ENCODE data around the gene TXLNG.

The TXLNG gene

DNA sequence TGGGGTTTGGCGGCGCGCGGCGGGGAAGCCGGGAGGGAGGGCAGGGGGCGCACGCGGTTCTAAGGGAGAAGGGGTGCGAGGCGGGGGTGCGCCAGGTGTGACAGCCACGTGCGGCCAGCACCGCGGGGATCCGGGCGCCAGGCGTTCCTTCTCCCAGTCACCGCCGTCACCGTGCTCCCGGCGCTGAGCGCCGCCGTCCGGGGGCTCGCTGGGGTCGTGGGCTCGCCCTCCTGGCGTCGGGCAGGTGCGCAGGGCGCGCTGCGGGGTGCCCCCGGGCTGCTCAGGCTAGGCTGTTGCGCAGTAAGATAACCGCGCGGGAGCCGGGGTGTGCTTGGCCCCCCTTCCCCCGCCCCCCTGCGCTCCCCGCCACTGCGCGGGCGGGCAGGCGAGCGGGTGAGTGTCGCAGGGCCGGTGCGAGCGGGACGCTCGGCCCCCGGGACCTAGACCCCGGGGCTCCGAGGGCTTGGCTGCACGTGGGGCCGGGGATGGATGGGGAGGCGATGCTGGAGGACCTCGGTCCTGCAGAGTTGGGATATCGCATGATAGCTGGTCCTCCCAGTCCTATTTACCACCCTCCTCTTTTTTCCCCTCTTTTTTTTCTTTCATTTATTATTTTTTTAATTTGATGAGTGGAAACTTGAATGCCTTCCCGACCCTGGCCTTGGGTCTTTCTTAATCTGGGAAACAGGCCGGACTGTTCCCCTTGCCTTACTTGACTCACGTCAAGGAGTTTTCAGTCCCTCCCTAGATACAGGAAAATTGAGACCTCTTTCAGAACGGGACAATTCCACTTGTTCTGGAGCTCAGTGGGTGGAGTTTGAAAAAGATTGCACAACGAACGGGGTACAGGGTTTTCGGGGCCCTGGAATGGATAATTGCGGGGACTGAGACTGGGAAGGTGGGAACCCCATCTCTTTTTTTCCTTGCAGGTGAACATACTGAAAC lies 797 bp downstream of the TXLNG start:
- DNase-seq, result no peak

- DNase-seq, result no peak
Observed at GRCh38 chrX:16788477-16788876, 2.2 kb downstream of the TXLNG start.

DNA sequence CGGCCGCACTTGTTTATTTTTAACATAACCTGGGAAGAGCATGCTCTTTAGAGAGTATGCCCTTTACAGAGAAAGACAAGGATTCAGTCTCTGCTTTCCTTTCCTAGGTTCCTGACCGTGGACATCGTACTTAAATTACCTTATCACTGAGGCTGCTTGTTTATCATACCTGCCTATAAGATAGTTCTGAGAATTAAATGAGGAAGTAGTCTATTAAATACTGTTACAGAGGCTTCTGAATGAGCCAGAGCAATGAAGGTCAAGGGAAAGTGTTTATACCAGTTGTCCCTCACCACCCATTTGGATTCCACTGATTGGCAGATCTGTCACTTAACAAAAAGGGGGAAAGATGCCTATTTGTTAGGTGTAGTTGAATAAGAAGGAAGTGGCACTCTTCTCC lies 10.0 kb downstream of the TXLNG start:
- no peak for DNase-seq

DNA sequence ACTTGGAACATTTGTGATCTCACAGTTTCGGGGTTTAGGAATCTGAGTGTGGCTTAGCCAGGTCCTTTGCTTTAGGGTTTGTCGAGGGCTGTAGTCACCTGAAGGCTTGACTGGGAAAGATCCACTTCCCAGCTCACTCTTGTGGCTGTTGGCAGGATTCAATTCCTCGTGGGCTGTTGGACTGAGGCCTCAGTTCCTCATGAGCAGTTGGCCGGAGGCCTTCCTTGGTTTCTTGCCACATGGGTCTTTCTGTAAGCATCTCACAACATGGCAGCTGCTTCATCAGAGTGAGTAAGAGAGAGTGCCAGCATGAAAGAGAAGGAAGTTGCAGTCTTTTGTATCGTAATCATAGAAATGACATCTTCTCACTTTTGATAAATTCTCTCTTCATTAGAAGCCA lies 11.1 kb downstream of the TXLNG start:
- DNase-seq, result no peak

GRCh38 chrX:16797841-16798240 lies 11.6 kb downstream of the TXLNG start:
- DNase-seq, result no peak

DNA sequence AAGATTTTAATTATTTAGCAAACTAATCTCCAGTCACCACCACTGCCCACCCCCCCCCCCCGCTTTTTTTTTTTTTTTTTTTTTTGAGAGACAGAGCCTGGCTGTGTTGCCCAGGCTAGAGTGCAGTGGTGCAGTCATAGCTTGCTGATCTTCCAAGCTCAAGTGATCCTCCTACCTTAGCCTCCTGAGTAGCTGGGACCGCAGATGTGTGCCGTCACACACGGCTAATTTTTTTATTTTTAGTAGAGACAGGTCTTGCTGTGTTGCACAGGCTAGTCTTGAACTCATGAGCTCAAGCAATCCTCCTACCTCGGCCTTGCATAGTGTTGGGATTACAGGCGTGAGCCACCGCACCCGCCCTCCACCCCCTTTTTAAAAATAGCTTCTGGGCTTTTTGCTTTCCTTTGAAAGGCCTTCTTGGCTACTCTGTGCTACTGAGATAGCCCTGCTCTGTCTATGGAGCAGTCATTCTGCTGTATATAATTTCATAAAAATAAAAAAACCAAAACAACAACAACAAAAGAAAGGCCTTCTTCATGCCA lies 18.7 kb downstream of the TXLNG start:
- DNase-seq, result no peak

DNA sequence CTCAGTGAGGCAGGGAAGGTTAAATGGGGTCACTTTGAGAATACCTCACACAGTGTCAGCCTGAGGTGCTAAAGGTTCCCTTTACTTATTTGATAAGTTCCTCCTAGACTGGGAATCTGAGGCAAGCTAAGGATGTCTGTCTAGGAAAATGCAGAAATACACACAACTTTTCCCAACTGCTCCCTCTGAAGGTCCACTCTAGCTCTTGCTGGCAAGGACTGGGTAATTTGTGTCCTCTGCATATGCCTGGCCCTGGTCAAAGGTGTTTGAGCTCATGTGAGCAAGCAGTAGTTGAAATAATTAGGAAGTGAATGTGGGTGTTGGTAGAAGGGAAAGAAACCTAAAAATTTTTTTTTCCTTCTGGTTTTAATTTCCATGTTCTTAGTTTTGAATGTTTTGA lies 21.3 kb downstream of the TXLNG start:
- no peak for DNase-seq

DNA sequence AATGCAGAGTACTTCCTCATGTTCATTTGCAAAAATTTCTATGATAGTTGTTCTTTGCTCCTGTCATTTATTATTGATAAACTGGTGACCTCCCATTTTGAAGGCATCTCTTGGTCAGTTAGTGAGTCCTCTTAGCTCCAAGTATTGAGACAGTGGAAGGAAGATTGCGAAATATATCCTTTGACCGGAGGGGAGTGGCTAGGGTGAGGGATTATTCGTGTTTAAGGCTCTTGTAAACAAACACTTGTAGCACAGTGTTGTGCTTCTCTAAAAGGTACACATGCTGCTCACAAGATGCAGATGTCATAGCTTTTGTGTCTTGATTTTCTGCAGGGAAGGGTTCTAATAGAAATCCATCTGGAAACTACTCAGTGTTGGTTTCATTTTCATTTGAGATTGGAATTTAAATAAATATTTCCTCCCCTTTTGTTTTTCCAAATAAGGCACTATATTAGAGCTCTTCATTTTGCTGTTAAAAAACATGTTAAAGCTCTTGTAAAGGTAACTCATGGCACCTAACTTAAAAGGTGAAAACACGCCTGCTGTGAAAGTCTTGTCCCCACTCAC lies 21.8 kb downstream of the TXLNG start:
- DNase-seq, result no peak

DNA sequence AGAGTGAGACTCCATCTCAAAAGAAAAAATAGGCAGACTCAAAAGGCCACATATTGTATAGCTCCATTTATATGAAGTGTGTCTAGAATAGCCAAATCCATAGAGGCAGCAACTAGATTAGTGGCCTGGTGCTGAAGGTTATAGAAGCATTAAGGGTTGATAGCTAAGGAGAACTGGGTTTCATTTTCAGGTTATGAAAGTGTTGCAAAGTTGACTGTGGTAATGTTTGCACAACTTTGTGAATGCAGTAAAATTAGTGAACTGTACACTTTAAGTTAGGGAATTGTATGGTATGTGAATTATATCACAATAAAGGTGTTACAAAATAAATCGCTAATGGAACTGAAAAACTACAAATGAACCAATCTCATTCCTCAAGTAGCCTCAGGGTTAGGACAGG lies 28.3 kb downstream of the TXLNG start:
- DNase-seq, result no peak

GRCh38 chrX:16819634-16820033 lies 33.4 kb downstream of the TXLNG start:
- DNase-seq, result no peak

DNA sequence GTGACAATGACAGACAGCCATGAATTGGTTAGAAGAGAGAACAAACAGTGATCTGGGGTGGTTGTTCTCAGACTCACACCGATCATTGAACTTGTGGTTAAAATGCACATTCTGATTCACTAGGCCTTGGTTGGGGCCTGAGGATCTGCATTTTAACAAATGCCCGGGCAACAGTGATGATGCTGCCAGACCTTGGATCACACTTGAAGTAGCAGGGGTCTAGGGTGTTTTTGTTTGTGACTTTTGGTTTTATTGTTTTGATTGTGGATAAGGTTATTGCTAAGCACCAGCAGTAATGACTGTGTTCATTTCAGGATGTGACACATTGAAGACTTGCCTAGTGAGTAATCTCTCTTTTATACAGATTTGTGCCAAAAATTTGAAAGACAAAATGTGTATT lies 36.5 kb downstream of the TXLNG start:
- no peak for DNase-seq

DNA sequence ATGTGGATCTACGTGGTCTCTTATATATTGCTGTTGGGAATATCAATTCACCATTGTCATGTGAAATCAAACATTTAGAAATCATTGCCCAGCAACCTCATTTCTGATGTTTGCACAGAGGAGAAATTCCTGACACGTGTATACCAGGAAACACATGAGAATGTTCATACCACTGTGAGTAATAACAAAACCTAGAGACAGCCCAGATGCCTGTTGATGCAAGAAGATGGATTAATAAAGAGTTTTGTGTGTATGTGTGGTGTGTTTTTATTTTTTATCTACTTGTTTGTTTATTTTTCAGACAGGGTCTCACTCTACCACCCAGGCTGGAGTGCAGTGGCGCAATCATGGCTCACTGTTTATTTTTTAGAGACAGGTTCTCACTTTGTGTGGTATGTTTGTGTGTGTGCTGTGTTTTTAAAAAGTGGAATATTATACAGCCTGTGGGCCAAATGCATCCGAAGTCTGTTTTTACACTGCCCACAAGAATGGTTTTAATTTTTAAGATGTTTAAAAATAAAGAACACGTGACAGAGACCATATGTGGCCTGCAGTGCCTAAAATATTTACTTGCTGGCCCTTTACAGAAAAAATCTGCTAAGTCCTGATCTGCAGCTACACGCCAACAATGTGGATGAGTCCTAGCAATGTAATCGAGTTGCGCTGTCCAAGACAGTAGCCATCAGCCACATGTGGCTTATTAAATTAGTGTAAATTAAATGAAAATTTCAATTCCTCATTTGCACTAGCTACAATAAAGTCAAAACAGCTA lies 39.2 kb downstream of the TXLNG start:
- no peak for DNase-seq

GRCh38 chrX:16826207-16826606 lies 39.9 kb downstream of the TXLNG start:
- DNase-seq, result no peak

DNA sequence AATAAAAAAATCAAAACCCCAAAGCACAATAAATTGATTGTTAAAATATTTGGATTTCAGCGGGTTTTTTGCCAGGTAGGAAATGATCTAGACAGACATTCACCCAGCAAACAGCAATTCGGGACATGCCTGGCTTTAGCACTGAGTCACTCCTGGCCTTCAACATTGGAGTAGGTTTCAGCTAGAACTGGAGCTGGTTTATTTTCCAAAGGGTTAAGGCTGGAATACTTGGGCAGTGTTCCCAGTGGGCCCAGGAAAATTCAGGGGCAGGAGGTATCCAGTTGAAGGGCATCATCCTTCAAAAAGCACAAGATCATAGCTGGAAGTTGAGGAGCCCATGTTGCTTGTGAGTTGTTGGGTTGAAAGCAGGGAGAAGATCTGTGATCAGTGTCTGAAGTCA lies 41.0 kb downstream of the TXLNG start:
- no peak for DNase-seq

- DNase-seq, result no peak
Observed at GRCh38 chrX:16828124-16828908, 42.0 kb downstream of the TXLNG start.

GRCh38 chrX:16832301-16832700 lies 46.0 kb downstream of the TXLNG start:
- no peak for DNase-seq

- DNase-seq, result no peak
Observed at GRCh38 chrX:16834806-16835205, 48.5 kb downstream of the TXLNG start.

- no peak for DNase-seq
Observed at GRCh38 chrX:16836371-16836770, 50.1 kb downstream of the TXLNG start.

GRCh38 chrX:16838202-16839066 lies 52.2 kb downstream of the TXLNG start:
- DNase-seq, result no peak

GRCh38 chrX:16839219-16839851 lies 53.1 kb downstream of the TXLNG start:
- no peak for DNase-seq

GRCh38 chrX:16839852-16840460 lies 53.7 kb downstream of the TXLNG start:
- no peak for DNase-seq
